SK-N-SH (cell line): ENCODE results near the gene TECPR2. TPM values are rescaled to one million over a fixed set of nuclear protein-coding genes. Genes with fewer than 3 reads are reported as not detected.

ENCODE experiments used
- CTCF ChIA-PET: fragments of 300-600, 350-600 bp; formaldehyde crosslinking; extraction: SDS; loops from one replicate; lab custom pipeline; 2021; lab: Yijun Ruan, JAX
- POLR2A ChIA-PET: fragments of 350-600 bp; sonication (Branson Sonifier 250); formaldehyde crosslinking; extraction: SDS; loops from one replicate; lab custom pipeline; 2020; ENCODE audit warnings: antibody characterized with exemption, inconsistent platforms; lab: Yijun Ruan, JAX
- DNase-seq: peaks from one replicate; pipeline ENCODE4 v3.0.0; 2012
- H2AFZ ChIP-seq: fragments of 200-600 bp; sonication (generic); 2 replicates; pipeline ENCODE4 v1.8.1; 2016; ENCODE audit warnings: antibody characterized with exemption, mild to moderate bottlenecking, low read depth
- H3F3A ChIP-seq: fragments of 200-600 bp; sonication (generic); replicated peaks from 2 replicates; pipeline ENCODE3; 2016; ENCODE audit warnings: antibody characterized with exemption, mild to moderate bottlenecking; ENCODE audit not compliant: insufficient read depth
- H3K27ac ChIP-seq, 2 experiments: fragments of 200-500 bp in 1 of 2; fragments of 200-600 bp in 1 of 2; sonication (Bioruptor generic) in 1 of 2; sonication (generic), shearing (Covaris generic) in 1 of 2; 2 replicates each; pipeline versions ENCODE4 v1.5.1 to v1.6.1; 2014 to 2016; ENCODE audit warnings: low read depth in 2 of 2, inconsistent platforms in 1 of 2, low read length in 1 of 2, mild to moderate bottlenecking in 1 of 2, mixed read lengths in 1 of 2
- H3K27me3 ChIP-seq: fragments of 200-600 bp; sonication (generic), shearing (Covaris generic); 2 replicates; pipeline ENCODE4 v1.6.1; 2016; ENCODE audit warnings: mixed run types; ENCODE audit not compliant: insufficient read depth
- H3K36me3 ChIP-seq, 2 experiments: fragments of 200-500 bp in 1 of 2; fragments of 200-600 bp in 1 of 2; sonication (Bioruptor generic) in 1 of 2; sonication (generic) in 1 of 2; replicated peaks in 1 of 2; 2 replicates each; pipeline versions ENCODE3 to v1.5.1; 2014 to 2016; ENCODE audit warnings: low read length in 1 of 2, mild to moderate bottlenecking in 1 of 2; ENCODE audit not compliant: insufficient read depth in 2 of 2, control insufficient read depth in 1 of 2
- H3K4me1 ChIP-seq, 2 experiments: fragments of 200-500 bp in 1 of 2; fragments of 200-600 bp in 1 of 2; sonication (Bioruptor generic) in 1 of 2; sonication (generic), shearing (Covaris generic) in 1 of 2; 2 replicates each; pipeline versions ENCODE4 v1.5.1 to v1.6.1; 2014 to 2016; ENCODE audit warnings: low read depth in 1 of 2, low read length in 1 of 2, mixed run types in 1 of 2; ENCODE audit not compliant: insufficient read depth in 2 of 2, control insufficient read depth in 1 of 2
- H3K4me2 ChIP-seq: fragments of 200-600 bp; sonication (generic), shearing (Covaris generic); 2 replicates; pipeline ENCODE4 v1.6.1; 2017; ENCODE audit warnings: mixed run types
- H3K4me3 ChIP-seq, 2 experiments: fragments of 200-500 bp in 1 of 2; fragments of 200-600 bp in 1 of 2; sonication (Bioruptor generic) in 1 of 2; sonication (generic), shearing (Covaris generic) in 1 of 2; 2 replicates each; pipeline versions ENCODE4 v1.5.1 to v1.8.1; 2014 to 2016; ENCODE audit warnings: low read depth in 2 of 2, inconsistent platforms in 1 of 2, low read length in 1 of 2, mild to moderate bottlenecking in 1 of 2, mixed read lengths in 1 of 2, moderate library complexity in 1 of 2
- H3K79me2 ChIP-seq: fragments of 200-600 bp; sonication (generic); 2 replicates; pipeline ENCODE4 v1.8.1; 2017; ENCODE audit warnings: mild to moderate bottlenecking; ENCODE audit not compliant: insufficient read depth
- H3K9ac ChIP-seq: fragments of 200-600 bp; sonication (generic); 2 replicates; pipeline ENCODE4 v1.6.1; 2017; ENCODE audit warnings: mixed run types
- H3K9me2 ChIP-seq: fragments of 200-600 bp; sonication (generic); 2 replicates; pipeline ENCODE4 v1.6.1; 2017; ENCODE audit warnings: mixed run types
- H3K9me3 ChIP-seq: fragments of 200-600 bp; sonication (generic); 2 replicates; pipeline ENCODE4 v1.6.1; 2017; ENCODE audit warnings: mixed run types, mild to moderate bottlenecking, moderate library complexity
- H4K20me1 ChIP-seq: fragments of 200-600 bp; sonication (generic); 2 replicates; pipeline ENCODE4 v1.6.1; 2017; ENCODE audit warnings: mild to moderate bottlenecking, mixed run types; ENCODE audit not compliant: insufficient read depth
- ELF1 ChIP-seq: IDR thresholded peaks from 2 replicates; pipeline ENCODE4 v1.4.0; 2012
- EZH2phosphoT487 ChIP-seq: fragments of 200-600 bp; sonication (generic); IDR thresholded peaks from 2 replicates; pipeline ENCODE4 v1.6.1; 2017; ENCODE audit warnings: low read depth, mixed run types, mild to moderate bottlenecking, antibody characterized with exemption, moderate library complexity, borderline replicate concordance
- FOXJ3 ChIP-seq: sonication (generic); formaldehyde crosslinking; IDR thresholded peaks from 2 replicates; pipeline ENCODE4 v1.5.1; 2020; ENCODE audit warnings: mild to moderate bottlenecking, missing genetic modification reagents
- GABPA ChIP-seq: IDR thresholded peaks from 2 replicates; pipeline ENCODE4 v1.4.0; 2012; ENCODE audit warnings: low read depth, mild to moderate bottlenecking
- JUND ChIP-seq: IDR thresholded peaks from 2 replicates; pipeline ENCODE4 v1.4.0; 2012
- MXI1 ChIP-seq: IDR thresholded peaks from 2 replicates; pipeline ENCODE4 v1.6.1; 2012; ENCODE audit warnings: mild to moderate bottlenecking, low read depth, low read length, improper control_type of control experiment
- NFIC ChIP-seq: IDR thresholded peaks from 2 replicates; pipeline ENCODE4 v1.4.0; 2012; ENCODE audit warnings: borderline replicate concordance
- NRF1 ChIP-seq: IDR thresholded peaks from 2 replicates; pipeline ENCODE4 v1.6.1; 2012; ENCODE audit warnings: low read depth, mild to moderate bottlenecking, low read length
- POLR2AphosphoS5 ChIP-seq: IDR thresholded peaks from 2 replicates; pipeline ENCODE4 v1.6.1; 2012; ENCODE audit warnings: low read depth, low read length
- RAD21 ChIP-seq: IDR thresholded peaks from 2 replicates; pipeline ENCODE4 v1.6.1; 2012; ENCODE audit warnings: mild to moderate bottlenecking, low read length
- RFX5 ChIP-seq: IDR thresholded peaks from 2 replicates; pipeline ENCODE4 v1.6.1; 2012; ENCODE audit warnings: mild to moderate bottlenecking, improper control_type of control experiment, low read length
- RXRA ChIP-seq: IDR thresholded peaks from 2 replicates; pipeline ENCODE4 v1.4.0; 2012; ENCODE audit warnings: low read depth, mild to moderate bottlenecking, borderline replicate concordance
- SIN3A ChIP-seq: IDR thresholded peaks from 2 replicates; pipeline ENCODE4 v1.6.1; 2012; ENCODE audit warnings: low read depth, mild to moderate bottlenecking, low read length, moderate library complexity, borderline replicate concordance
- SMC3 ChIP-seq: IDR thresholded peaks from 2 replicates; pipeline ENCODE4 v1.6.1; 2012; ENCODE audit warnings: low read depth, low read length, improper control_type of control experiment
- WGBS: methylation state at CpG from one replicate; pipeline ENCODE4 v1.1.6; 2017; ENCODE audit warnings: low lambda C conversion rate; 5-methylcytosine and 5-hydroxymethylcytosine counted together
- polyA plus RNA-seq, 3 experiments: library from polyadenylated mRNA; depleted of rRNA; stranded (reverse); fragments of >200 nt; gene quantifications; 2 replicates each; pipeline ENCODE4 v1.2.3, GENCODE V29; 2012
- TF ChIP-seq, protein P1 (sequence below): fragments of 200-600 bp; sonication (generic); IDR thresholded peaks from 2 replicates; pipeline ENCODE4 v1.6.1; 2017; ENCODE audit warnings: antibody characterized with exemption, mild to moderate bottlenecking, moderate library complexity
- TF ChIP-seq, protein P2 (sequence below): IDR thresholded peaks from 2 replicates; pipeline ENCODE4; 2012
- TF ChIP-seq, protein P3 (sequence below): IDR thresholded peaks from 2 replicates; pipeline ENCODE4 v1.4.0; 2012; ENCODE audit warnings: low read depth, borderline replicate concordance
- TF ChIP-seq, protein P4 (sequence below): fragments of 150-350 bp; IDR thresholded peaks from 2 replicates; pipeline ENCODE4 v1.6.1; 2017; ENCODE audit warnings: antibody characterized with exemption, low read length, low read depth, borderline replicate concordance

TECPR2 gene
- polyA plus RNA-seq, 1 of the 3 experiments (the other 2 are of a cell fraction), result 6.9 TPM

DNA sequence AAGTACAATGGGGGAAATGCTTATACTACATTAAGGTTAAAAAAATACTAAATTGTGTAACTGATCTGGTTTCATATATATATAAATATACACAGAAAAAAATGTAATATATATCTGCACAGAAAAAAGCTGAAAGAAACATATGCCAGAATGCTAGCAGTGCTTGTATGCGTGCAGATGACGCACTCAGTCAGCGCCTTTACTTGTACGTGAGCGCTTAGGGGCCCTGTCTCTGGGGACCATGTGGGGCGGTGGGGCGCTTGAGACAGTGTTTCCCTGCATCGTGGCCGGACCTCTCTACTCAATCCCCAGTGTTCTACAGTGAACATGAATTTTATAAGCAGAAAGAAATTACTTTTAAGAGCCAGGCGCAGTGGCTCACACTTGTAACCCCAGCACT is 139.8 kb downstream of the TECPR2 start:
- no peaks in the 10 kb centered on the region for H3K9me3 ChIP-seq
- H3K4me1 ChIP-seq, result peaks cover 0 to 4% of the 10 kb centered on the region in 2 experiments; a peak in 1 of 4 replicates
- H3K9ac ChIP-seq, result no peak overlapping the region
- TF ChIP-seq, protein P1, sequence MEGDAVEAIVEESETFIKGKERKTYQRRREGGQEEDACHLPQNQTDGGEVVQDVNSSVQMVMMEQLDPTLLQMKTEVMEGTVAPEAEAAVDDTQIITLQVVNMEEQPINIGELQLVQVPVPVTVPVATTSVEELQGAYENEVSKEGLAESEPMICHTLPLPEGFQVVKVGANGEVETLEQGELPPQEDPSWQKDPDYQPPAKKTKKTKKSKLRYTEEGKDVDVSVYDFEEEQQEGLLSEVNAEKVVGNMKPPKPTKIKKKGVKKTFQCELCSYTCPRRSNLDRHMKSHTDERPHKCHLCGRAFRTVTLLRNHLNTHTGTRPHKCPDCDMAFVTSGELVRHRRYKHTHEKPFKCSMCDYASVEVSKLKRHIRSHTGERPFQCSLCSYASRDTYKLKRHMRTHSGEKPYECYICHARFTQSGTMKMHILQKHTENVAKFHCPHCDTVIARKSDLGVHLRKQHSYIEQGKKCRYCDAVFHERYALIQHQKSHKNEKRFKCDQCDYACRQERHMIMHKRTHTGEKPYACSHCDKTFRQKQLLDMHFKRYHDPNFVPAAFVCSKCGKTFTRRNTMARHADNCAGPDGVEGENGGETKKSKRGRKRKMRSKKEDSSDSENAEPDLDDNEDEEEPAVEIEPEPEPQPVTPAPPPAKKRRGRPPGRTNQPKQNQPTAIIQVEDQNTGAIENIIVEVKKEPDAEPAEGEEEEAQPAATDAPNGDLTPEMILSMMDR, result no peak
- TF ChIP-seq EZH2phosphoT487 (no peak), MXI1 (no peak), NFIC (no peak), RAD21 (no peak), JUND (no peak), NRF1 (no peak), POLR2AphosphoS5 (no peak), SMC3 (no peak), GABPA (no peak)
- TF ChIP-seq, protein P2, sequence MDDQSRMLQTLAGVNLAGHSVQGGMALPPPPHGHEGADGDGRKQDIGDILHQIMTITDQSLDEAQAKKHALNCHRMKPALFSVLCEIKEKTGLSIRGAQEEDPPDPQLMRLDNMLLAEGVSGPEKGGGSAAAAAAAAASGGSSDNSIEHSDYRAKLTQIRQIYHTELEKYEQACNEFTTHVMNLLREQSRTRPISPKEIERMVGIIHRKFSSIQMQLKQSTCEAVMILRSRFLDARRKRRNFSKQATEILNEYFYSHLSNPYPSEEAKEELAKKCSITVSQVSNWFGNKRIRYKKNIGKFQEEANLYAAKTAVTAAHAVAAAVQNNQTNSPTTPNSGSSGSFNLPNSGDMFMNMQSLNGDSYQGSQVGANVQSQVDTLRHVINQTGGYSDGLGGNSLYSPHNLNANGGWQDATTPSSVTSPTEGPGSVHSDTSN, result no peak
- TF ChIP-seq, protein P3, sequence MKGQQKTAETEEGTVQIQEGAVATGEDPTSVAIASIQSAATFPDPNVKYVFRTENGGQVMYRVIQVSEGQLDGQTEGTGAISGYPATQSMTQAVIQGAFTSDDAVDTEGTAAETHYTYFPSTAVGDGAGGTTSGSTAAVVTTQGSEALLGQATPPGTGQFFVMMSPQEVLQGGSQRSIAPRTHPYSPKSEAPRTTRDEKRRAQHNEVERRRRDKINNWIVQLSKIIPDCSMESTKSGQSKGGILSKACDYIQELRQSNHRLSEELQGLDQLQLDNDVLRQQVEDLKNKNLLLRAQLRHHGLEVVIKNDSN, result no peak
- no peak overlapping the region for H3K4me2 ChIP-seq
- no peaks in the 10 kb centered on the region for H3K9me2 ChIP-seq
- no peak overlapping the region for H3K27ac ChIP-seq
- H3K4me3 ChIP-seq, result no peak overlapping the region
- ChIA-PET POLR2A (no interaction called here), CTCF (interaction anchor here (1.3 to 1.5 kb wide), 2 partner anchors 31 to 63 kb away, joined by 3 to 4 read pairs; no protein-coding TSS in a partner anchor)
- no peaks in the 10 kb centered on the region for H3K79me2 ChIP-seq
- no peak for DNase-seq
- WGBS, result 97% methylated on average over 10 of the region's 10 CpGs
- H3K27me3 ChIP-seq, result no peaks in the 10 kb centered on the region
- H4K20me1 ChIP-seq, result no peaks in the 10 kb centered on the region
- peaks cover 4% of the 10 kb centered on the region for H3F3A ChIP-seq
- H3K36me3 ChIP-seq, result peaks cover 0 to 22% of the 10 kb centered on the region in 2 experiments
- no peak overlapping the region for H2AFZ ChIP-seq

DNA sequence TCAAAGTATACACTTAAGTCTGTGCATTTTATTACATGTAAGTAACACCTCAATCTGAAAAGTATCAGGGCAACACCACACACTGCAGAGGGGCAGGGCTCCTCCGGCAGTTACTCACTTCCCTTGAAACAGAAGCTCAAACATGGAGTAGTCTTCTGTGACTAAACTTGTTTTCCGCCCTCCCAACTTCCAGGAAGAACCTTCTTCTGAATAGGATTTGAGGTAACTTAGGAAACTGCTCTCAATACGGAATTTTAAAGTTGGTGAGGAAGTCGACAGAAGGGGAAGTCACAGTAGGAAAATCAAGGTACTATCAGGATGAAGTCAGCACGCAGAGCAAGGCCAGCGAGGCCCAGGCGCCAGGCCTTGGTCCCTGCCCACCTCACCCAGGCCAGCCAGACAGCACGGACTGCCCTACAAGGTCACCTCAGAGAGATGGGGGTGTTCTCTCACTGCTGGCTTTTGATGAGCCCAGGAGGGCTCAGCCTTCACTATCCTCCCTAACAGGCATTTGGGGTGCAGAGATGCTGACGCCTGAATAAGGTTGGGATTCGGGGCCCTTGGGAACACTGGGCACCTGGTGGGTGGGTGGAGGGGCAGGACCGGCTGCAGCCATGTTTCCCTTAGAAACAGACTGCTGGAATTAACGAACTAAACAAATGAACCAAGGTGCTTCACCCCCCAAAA is 141.0 kb downstream of the TECPR2 start:
- TF ChIP-seq ELF1 (no peak), FOXJ3 (CRISPR knock-in tag) (no peak), SIN3A (no peak), RAD21 (no peak), RFX5 (no peak), RXRA (no peak)
- TF ChIP-seq, protein P4, sequence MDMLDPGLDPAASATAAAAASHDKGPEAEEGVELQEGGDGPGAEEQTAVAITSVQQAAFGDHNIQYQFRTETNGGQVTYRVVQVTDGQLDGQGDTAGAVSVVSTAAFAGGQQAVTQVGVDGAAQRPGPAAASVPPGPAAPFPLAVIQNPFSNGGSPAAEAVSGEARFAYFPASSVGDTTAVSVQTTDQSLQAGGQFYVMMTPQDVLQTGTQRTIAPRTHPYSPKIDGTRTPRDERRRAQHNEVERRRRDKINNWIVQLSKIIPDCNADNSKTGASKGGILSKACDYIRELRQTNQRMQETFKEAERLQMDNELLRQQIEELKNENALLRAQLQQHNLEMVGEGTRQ, result no peak
- TF ChIP-seq, all 33 proteins: peak for 0
- H3K36me3 ChIP-seq, result peaks cover 0 to 14% of the 10 kb centered on the region in 2 experiments
- DNase-seq, result no peak
- no peaks in the 10 kb centered on the region for H3K9me3 ChIP-seq
- no peaks in the 10 kb centered on the region for H3K27me3 ChIP-seq
- no peaks in the 10 kb centered on the region for H4K20me1 ChIP-seq
- no peak overlapping the region for H2AFZ ChIP-seq
- no peaks in the 10 kb centered on the region for H3K9me2 ChIP-seq
- WGBS, result 88% methylated on average over 10 of the region's 12 CpGs
- peaks cover 4% of the 10 kb centered on the region for H3F3A ChIP-seq
- H3K4me3 ChIP-seq, result no peak overlapping the region
- H3K4me2 ChIP-seq, result no peak overlapping the region
- CTCF ChIA-PET, result no interaction called here
- H3K4me1 ChIP-seq, result peaks cover 0 to 10% of the 10 kb centered on the region in 2 experiments; a peak in 1 of 4 replicates
- no peak overlapping the region for H3K9ac ChIP-seq
- peaks cover 8% of the 10 kb centered on the region; the same call in 1 of the 2 replicates for H3K79me2 ChIP-seq
- H3K27ac ChIP-seq, result no peak overlapping the region
- POLR2A ChIA-PET, result no interaction called here
